HG02973 (cell line): ENCODE results near the gene PLXNA3.

Experiments
- ATAC-seq: cut with Tn5 transposase; IDR thresholded peaks from one replicate; pipeline ENCODE4 v1.9.1; 2021; ENCODE audit warnings: moderate library complexity; ENCODE audit not compliant: unreplicated experiment

PLXNA3 gene

GRCh38 chrX:154457491-154458115, 478 bp upstream of the PLXNA3 start:
- ATAC-seq: peak; percentile 41

- no peak for ATAC-seq
Measured at GRCh38 chrX:154458954-154459778, 1.1 kb downstream of the PLXNA3 start.

DNA sequence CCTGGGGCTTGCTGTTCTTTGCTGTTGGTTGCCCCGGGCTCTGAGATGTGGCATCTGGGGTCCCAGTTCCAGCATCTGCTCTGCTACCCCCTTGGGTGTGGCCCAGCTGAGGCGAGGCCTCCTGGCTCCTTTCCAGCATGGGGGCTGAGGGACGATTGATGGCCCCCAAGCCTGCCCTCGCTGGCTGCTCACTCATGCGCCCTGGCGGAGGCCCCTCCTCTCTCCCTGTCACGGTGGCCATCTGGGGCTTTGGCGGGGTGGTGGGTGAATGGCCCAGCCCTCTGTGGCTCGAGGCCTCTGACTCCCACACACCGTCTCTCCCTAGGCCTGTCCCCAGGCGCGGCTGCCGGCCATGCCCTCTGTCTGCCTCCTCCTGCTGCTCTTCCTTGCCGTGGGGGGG, 1.8 kb downstream of the PLXNA3 start:
- ATAC-seq: no peak

GRCh38 chrX:154460326-154460725, 2.2 kb downstream of the PLXNA3 start:
- ATAC-seq: no peak

DNA sequence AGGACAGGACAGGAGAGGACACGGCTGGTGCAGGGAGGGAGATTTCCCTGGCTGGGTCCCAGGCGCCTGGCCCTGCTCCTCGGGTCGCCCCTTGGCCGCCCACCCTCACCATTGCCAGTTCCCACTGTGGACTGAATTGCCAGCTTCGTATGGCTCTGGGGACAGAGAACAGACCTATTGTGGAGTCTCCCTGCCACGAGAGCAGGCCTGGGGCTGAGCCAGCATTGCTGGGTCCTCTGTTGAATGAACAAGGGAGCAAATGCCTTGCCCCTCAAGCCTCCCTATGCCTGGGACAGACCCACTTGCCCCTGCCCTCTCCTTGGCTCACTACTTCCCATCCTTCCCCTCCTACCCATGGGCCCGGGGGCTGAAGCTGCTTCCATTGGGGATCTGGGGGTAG, 4.3 kb downstream of the PLXNA3 start:
- no peak for ATAC-seq

GRCh38 chrX:154463611-154464220, 5.6 kb downstream of the PLXNA3 start:
- no peak for ATAC-seq

DNA sequence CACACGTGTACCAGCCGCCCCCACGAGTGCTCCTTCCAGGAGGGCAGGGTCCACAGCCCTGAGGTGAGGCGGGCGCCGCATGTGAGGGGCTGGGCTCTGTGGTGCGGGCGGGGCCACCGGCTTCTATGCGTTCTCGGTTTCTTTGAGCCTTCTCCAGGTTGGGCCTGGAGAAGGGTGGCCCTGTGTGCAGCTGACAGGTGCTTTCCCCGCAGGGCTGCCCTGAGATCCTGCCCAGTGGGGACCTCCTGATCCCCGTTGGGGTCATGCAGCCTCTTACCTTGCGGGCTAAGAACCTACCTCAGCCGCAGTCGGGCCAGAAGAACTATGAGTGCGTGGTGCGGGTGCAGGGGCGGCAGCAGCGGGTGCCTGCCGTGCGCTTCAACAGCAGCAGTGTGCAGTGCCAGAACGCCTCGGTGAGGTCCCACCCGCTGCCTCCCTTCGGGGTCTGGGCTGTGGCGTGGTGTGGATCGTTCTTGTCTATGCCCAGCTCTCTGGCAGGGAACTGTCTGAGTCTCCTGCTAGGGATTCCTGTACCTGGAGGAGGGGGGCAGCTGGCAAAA, 6.8 kb downstream of the PLXNA3 start:
- no peak for ATAC-seq

GRCh38 chrX:154465601-154466000, 7.5 kb downstream of the PLXNA3 start:
- ATAC-seq: no peak

DNA sequence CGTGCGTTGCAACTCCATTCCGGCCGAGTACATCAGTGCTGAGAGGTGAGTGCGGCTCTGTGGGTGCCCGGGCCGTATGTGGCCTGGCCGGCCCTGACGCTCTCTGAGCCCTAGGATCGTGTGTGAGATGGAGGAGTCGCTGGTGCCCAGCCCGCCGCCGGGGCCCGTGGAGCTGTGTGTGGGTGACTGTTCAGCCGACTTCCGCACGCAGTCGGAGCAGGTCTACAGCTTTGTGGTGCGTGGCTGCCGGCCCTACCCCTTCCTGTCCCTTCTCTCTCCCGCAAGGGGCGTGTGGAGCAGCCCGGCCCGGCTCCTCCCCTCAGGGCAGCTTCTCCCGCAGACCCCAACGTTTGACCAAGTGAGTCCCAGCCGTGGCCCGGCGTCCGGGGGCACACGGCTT, 8.0 kb downstream of the PLXNA3 start:
- ATAC-seq: no peak

- no peak for ATAC-seq
Measured at GRCh38 chrX:154466907-154467306, 8.8 kb downstream of the PLXNA3 start.

DNA sequence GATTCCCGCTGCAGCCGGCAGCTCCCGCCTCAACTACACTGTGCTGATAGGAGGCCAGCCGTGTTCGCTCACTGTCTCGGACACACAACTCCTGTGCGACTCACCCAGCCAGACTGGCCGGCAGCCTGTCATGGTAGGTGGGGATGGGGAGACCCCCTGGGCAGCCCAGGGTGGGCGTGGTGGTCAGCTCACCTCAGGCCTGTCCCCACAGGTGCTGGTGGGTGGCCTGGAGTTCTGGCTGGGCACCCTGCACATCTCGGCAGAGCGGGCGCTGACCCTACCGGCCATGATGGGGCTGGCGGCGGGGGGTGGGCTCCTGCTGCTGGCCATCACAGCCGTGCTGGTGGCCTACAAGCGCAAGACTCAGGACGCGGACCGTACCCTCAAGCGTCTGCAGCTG, 9.5 kb downstream of the PLXNA3 start:
- ATAC-seq: no peak

DNA sequence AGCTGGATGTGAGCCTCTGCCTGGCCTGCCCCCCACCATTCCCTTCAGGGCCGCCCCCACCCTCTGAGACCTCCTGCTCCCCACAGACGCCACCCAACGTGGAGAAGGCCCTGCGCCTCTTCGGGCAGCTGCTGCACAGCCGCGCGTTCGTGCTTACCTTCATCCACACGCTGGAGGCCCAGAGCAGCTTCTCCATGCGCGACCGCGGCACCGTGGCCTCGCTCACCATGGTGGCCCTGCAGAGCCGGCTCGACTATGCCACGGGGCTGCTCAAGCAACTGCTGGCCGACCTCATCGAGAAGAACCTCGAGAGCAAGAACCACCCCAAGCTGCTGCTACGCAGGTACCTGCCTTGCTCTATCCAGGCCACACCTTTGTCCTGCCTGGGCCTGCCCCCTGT, 10.1 kb downstream of the PLXNA3 start:
- no peak for ATAC-seq

DNA sequence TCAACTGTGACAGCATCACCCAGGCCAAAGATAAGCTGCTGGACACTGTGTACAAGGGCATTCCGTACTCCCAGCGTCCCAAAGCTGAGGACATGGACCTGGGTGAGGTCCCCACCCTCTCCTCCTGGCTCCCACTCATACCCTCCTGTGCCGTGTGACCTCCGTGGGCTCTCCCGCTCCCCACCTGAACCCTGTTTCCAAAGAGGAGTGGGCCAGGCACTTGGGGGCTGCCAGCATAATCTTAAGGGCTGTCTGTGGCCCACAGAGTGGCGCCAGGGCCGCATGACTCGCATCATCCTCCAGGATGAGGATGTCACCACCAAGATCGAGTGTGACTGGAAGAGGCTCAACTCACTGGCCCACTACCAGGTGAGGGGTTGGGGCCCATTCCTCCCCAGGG, 11.0 kb downstream of the PLXNA3 start:
- ATAC-seq: no peak

GRCh38 chrX:154469880-154470279, 11.8 kb downstream of the PLXNA3 start:
- no peak for ATAC-seq

- no peak for ATAC-seq
Measured at GRCh38 chrX:154470434-154470833, 12.4 kb downstream of the PLXNA3 start.

DNA sequence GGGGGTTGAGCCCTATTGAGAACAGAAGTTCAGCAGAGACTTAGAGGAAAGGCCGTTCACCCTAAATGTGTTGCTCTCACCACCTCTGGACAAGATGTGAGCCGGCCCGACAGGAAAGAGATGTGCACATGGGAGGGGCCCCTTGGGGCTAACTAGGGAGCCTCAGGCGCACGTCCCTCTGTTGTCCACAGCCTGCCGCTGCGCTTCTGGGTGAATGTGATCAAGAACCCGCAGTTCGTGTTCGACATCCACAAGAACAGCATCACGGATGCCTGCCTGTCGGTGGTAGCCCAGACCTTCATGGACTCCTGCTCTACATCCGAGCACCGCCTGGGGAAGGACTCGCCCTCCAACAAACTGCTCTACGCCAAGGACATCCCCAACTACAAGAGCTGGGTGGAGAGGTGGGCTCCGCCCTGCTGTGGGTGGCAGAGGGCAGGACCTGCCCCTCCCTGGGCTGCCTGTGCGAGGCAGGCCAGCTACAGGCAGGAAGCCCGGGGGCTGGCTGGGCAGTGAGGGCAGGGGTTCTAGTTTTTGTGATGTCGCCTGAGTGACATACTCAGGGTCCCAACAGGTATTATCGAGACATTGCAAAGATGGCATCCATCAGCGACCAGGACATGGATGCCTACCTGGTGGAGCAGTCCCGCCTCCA, 13.0 kb downstream of the PLXNA3 start:
- ATAC-seq: no peak

- no peak for ATAC-seq
Measured at GRCh38 chrX:154471839-154472684, 14.0 kb downstream of the PLXNA3 start.

DNA sequence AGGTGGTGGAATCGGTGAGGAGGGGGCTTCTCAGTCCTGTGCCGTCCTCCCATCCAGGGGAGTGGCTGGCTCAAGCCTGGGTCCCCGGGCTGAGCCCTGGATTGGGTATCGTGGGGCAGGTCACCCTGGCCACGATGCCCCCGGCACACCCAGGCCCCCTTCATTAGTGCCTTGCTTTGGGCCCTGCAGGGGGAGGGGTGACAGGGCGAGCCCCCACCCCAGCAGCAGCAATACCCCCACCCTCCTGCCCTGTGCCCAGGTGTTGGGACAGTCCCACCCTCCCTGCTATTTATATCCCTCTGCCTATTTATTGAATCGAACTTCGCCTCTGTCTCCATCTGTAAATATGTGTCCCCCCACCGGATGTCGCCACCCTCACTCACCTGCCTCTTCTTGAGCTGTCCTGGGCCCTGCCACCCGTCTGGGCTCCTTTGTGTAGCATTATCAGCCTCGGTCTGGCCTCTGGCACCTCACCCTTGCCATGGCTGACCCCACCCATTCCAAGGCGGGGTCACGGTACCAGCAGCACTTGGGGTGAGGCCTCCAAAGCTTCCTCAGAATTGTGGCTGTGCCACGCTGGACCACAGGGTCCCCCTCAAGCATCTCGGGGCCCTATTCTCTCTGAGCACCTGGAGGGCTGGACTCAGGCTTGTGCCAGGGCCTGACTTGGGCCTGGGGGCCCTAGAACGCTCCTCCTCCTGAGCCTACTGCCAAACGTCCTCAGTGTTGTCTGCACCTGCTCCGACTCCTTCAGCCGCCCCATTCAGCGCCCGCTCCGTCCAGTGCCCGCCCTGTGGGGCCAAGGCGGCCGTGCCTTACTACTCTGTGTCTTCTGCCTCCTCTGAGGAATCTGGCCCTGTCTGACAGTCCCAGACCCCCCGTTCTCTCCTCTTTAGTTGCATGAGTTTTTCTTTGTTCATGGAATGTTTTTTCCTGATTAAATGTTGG, 14.9 kb downstream of the PLXNA3 start:
- no peak for ATAC-seq

GRCh38 chrX:154473683-154474082, 15.6 kb downstream of the PLXNA3 start:
- no peak for ATAC-seq
